Liver (tissue), 3 donors: ENCODE results near the gene KRTAP10-7.

Source experiments
- CTCF ChIP-seq: fragments of 150-350 bp; IDR thresholded peaks from 2 replicates; pipeline ENCODE4 v1.5.1; 2017; ENCODE audit warnings: improper control_type of control experiment, low read depth, low read length; ENCODE audit not compliant: missing input control
- EGR1 ChIP-seq, 2 donors: IDR thresholded peaks; 2 replicates each; pipeline ENCODE4 v1.6.1; 2016 to 2018; ENCODE audit warnings: antibody characterized with exemption in 2 of 2, low read depth in 2 of 2
- HNF4G ChIP-seq: IDR thresholded peaks from 2 replicates; pipeline ENCODE4 v1.6.1; 2016; ENCODE audit warnings: antibody characterized with exemption
- JUND ChIP-seq, 2 donors: IDR thresholded peaks; 2 replicates each; pipeline ENCODE4 v1.6.1; 2016; ENCODE audit warnings: antibody characterized with exemption in 2 of 2
- MAX ChIP-seq: IDR thresholded peaks from 2 replicates; pipeline ENCODE4 v1.6.1; 2016; ENCODE audit warnings: antibody characterized with exemption
- RAD21 ChIP-seq, 2 donors: IDR thresholded peaks; 2 replicates each; pipeline ENCODE4 v1.6.1; 2016; ENCODE audit warnings: antibody characterized with exemption in 2 of 2, mild to moderate bottlenecking in 2 of 2
- REST ChIP-seq: IDR thresholded peaks from 2 replicates; pipeline ENCODE4 v1.6.1; 2016; ENCODE audit warnings: antibody characterized with exemption, mild to moderate bottlenecking
- SP1 ChIP-seq: IDR thresholded peaks from 2 replicates; pipeline ENCODE4 v1.6.1; 2018; ENCODE audit warnings: antibody characterized with exemption, mild to moderate bottlenecking
- TAF1 ChIP-seq: conservative IDR thresholded peaks from 2 replicates; pipeline ENCODE4 v1.6.1; 2016; ENCODE audit warnings: antibody characterized with exemption, mild to moderate bottlenecking
- YY1 ChIP-seq: IDR thresholded peaks from 2 replicates; pipeline ENCODE4 v1.6.1; 2016; ENCODE audit warnings: antibody characterized with exemption, mild to moderate bottlenecking
- ZBTB33 ChIP-seq: IDR thresholded peaks from 2 replicates; pipeline ENCODE4 v1.6.1; 2016; ENCODE audit warnings: antibody characterized with exemption
- donor health status: healthy.
- donor health status: healthy.

- TF ChIP-seq EGR1 (IDR thresholded peaks at IDR 0.05; ENCODE audit: low read depth in 2 of 2) (no peak), CTCF (no peak), ZBTB33 (no peak), MAX (no peak), REST (no peak), HNF4G (no peak), RAD21 (IDR thresholded peaks at IDR 0.05) (no peak), YY1 (no peak), JUND (IDR thresholded peaks at IDR 0.05) (no peak), SP1 (no peak), TAF1 (no peak)
Measured at GRCh38 chr21:44614161-44614631, 13.8 kb downstream of the KRTAP10-7 start.
